ENCODE results near the gene ABI2.

The ABI2 gene

GRCh38 chr2:203431391-203432185 is 103.4 kb downstream of the ABI2 start:
- no peak for DNase-seq (ENCODE audit: low spot score)

- no peak for DNase-seq (ENCODE audit: low spot score)
These were observed 104.6 kb downstream of the ABI2 start for GRCh38 chr2:203432811-203433210.

GRCh38 chr2:203436496-203436895 is 108.3 kb downstream of the ABI2 start:
- no peak for DNase-seq (ENCODE audit: low spot score)

GRCh38 chr2:203437511-203437910 is 109.3 kb downstream of the ABI2 start:
- no peak for DNase-seq (ENCODE audit: low spot score)

GRCh38 chr2:203438528-203438927 is 110.3 kb downstream of the ABI2 start:
- no peak for DNase-seq (ENCODE audit: low spot score)

GRCh38 chr2:203440671-203441070 is 112.5 kb downstream of the ABI2 start:
- no peak for DNase-seq (ENCODE audit: low spot score)

GRCh38 chr2:203441463-203441862 is 113.3 kb downstream of the ABI2 start:
- DNase-seq (ENCODE audit: low spot score), result no peak

GRCh38 chr2:203442463-203442862 is 114.3 kb downstream of the ABI2 start:
- no peak for DNase-seq (ENCODE audit: low spot score)

GRCh38 chr2:203444738-203445137 is 116.5 kb downstream of the ABI2 start:
- DNase-seq (ENCODE audit: low spot score), result no peak

GRCh38 chr2:203446071-203446481 is 117.9 kb downstream of the ABI2 start:
- no peak for DNase-seq (ENCODE audit: low spot score)

GRCh38 chr2:203446780-203447179 is 118.6 kb downstream of the ABI2 start:
- DNase-seq (ENCODE audit: low spot score), result no peak

- no peak for DNase-seq (ENCODE audit: low spot score)
These were observed 122.4 kb downstream of the ABI2 start for GRCh38 chr2:203450561-203450960.

GRCh38 chr2:203451011-203451410 is 122.8 kb downstream of the ABI2 start:
- no peak for DNase-seq (ENCODE audit: low spot score)

GRCh38 chr2:203451689-203452088 is 123.5 kb downstream of the ABI2 start:
- no peak for DNase-seq (ENCODE audit: low spot score)

GRCh38 chr2:203453858-203454451 is 125.8 kb downstream of the ABI2 start:
- DNase-seq (ENCODE audit: low spot score), result peak; percentile 53

- no peak for DNase-seq (ENCODE audit: low spot score)
These were observed 127.0 kb downstream of the ABI2 start for GRCh38 chr2:203455209-203455608.

GRCh38 chr2:203461746-203462145 is 133.6 kb downstream of the ABI2 start:
- DNase-seq (ENCODE audit: low spot score), result no peak

GRCh38 chr2:203462308-203462707 is 134.1 kb downstream of the ABI2 start:
- DNase-seq (ENCODE audit: low spot score), result no peak

- no peak for DNase-seq (ENCODE audit: low spot score)
These were observed 135.1 kb downstream of the ABI2 start for GRCh38 chr2:203463266-203463678.

GRCh38 chr2:203469546-203469945 is 141.4 kb downstream of the ABI2 start:
- no peak for DNase-seq (ENCODE audit: low spot score)

- DNase-seq (ENCODE audit: low spot score), result no peak
These were observed 142.2 kb downstream of the ABI2 start for GRCh38 chr2:203470371-203470770.

- no peak for DNase-seq (ENCODE audit: low spot score)
These were observed 143.1 kb downstream of the ABI2 start for GRCh38 chr2:203471323-203471722.

GRCh38 chr2:203476881-203477280 is 148.7 kb downstream of the ABI2 start:
- no peak for DNase-seq (ENCODE audit: low spot score)

GRCh38 chr2:203480623-203481022 is 152.4 kb downstream of the ABI2 start:
- DNase-seq (ENCODE audit: low spot score), result no peak
